GM19467 (cell line): ENCODE results near the gene RTRAF.
A peak's percentile ranks its signal among the peaks of the same experiment; 100 is the strongest.

Source experiments
- ATAC-seq: cut with Tn5 transposase; IDR thresholded peaks from one replicate; pipeline ENCODE4 v1.9.1; 2021; ENCODE audit warnings: mild to moderate bottlenecking, moderate library complexity; ENCODE audit not compliant: unreplicated experiment

RTRAF gene

DNA sequence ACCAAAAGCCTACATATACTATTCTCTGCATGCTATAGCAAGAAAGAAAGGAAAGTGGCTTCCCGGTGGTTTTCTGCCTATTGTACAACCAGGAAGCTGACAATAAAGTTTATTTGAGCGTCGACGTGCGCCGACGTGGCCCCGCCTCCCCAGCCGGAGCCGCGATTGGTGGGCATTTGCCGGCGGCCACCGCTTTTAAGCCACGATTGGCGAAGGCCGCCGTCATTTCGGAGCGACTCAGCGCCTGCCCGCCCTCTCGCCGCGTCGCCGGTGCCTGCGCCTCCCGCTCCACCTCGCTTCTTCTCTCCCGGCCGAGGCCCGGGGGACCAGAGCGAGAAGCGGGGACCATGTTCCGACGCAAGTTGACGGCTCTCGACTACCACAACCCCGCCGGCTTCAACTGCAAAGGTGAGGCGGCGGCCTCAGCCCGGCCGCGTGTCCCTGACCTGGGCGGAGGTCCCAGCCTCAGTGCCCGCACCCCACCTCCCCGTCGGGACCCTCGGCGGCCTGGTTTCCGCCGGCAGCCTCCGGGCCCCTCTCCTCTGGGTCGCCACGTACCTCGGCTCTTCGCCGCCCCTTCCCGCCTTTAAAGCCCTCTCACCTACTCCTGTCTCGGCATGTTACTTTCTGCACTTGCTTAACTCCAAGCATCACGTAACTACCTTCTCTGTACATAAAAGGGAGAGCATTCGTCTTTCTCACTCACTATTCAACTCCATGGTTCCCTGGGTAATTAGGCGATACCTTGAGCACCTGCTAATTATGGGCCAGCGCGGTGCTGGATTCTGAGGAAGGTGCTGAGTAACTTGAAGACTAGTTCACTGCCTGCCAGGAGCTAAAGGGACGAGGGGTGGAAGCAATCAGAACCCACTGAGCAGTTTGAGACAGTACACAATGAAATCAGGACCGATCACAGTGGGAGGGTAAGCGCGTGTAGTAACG is at the start of gene RTRAF:
RTRAF (plus strand) TSS at position 254 of the 942 bp plus-strand sequence; CDS start at position 348, 94 bp downstream.
- ATAC-seq = peak; percentile 91

DNA sequence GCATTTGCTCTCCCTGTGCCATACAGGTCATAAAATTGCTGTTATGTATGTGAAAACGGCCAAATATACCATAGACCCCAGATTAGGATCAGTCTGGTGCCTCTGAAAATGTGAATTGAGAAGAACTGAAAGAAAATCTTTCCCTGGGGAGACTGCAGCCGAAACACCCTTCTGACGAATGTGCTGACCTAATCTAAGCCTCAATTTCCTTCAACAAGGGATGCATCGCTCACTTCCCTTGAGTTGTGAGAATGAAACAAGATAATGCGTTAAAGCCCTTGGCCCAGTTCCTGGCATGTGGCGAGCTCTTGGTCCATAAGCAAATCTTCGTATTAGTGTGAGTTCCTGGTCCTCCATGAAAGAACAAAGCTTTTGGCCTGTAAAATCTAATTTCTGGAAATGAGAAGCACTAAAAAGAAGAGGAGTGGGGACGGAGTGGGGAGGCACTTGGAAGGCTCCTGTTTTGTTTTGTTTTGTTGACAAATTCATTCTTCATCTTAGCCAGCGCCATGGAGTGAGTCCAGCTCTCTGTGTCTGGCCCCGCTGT is 49.5 kb upstream of the RTRAF start:
- ATAC-seq = no peak

DNA sequence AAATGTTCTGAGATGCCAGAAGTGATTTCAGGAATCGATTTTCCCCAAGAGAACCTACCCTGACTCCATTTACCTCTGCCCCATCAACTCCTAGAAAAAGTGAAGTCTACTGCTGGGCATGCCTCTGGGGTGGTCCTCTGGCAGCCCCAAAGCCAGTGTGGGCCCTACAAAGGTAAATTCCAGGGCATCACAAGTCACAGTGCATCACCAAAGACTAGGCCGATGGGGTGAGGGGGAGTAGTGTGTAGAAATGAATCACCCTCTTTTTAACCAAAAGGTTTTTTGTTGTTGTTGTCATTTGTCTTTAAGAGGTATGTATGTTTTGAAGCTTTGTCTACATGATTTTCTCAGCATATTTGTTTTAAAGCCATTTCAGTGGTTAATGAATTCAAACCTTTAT is 46.4 kb upstream of the RTRAF start:
- no peak for ATAC-seq

DNA sequence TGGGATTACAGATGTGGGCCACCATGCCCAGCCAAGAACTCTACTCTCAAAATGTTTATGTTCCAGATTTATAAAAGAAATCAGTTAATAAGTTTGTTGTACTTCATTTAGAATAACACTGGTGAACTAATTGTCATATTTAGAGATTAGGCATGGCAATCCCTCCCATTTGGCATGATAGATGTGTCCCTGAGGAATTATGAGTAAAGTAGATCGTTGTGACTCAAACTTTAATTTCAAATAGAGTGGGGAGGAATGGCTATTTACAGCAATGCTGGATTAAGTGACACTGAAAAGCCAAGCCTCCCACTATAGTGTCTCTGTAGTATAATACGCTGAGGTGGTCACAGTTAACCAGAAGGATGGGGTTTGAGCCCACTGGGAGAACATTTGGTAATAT is 39.3 kb upstream of the RTRAF start:
- ATAC-seq = no peak

DNA sequence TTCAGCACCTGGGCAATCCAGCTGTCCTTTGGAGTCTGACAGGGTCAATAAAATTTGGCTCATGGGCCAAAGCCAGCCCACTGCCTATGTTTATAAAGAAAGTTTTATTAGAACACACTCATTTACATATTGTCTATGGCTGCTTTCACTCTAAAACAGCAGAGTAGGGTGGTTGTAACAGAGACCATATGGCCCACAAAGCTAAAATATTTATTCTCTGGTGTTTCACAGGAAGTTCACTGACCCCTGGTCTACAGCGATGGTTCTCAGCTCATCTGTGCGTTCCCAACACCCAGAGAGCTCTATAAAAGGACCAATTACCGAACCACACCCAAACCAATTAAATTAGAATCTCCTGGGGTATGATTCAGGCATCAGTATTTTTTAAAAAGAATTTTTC is 37.7 kb upstream of the RTRAF start:
- no peak for ATAC-seq

DNA sequence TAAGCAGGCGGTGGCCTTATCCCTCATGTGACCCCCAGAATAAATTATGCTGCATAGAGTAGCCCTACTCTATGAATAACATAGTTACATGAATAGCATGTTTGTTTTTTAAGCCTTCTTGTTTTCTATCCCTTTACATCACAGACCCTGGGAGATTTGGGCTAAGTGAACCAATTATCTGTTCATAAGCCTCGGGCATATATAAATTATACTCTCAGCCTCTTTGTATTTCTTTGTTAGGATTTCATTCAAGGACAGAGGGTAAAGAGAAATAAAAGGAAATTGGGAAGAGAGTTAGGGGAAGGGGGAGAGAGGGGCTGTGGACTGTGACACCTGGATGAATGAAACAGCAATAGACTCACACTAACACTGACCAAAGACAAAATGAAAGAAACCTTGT is 35.3 kb upstream of the RTRAF start:
- no peak for ATAC-seq

DNA sequence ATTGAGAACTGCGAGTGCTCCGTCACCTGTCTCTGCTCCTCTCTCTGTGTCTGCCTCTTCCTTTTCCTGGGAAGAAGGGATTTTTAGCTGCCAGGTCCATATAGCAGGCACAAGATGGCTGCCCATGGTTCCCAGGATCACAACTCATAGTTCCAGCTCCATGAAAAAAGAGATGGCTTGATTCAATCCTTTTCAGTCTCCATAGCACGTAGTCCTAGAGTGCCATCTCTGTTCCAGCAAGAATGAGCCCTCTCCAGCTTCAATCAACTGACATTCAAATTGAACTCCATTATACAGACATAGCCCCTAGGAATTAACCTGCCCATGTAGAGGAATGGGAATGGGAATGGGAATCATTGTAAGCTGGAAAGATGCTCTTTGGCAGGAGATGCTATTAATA is 34.7 kb upstream of the RTRAF start:
- no peak for ATAC-seq

DNA sequence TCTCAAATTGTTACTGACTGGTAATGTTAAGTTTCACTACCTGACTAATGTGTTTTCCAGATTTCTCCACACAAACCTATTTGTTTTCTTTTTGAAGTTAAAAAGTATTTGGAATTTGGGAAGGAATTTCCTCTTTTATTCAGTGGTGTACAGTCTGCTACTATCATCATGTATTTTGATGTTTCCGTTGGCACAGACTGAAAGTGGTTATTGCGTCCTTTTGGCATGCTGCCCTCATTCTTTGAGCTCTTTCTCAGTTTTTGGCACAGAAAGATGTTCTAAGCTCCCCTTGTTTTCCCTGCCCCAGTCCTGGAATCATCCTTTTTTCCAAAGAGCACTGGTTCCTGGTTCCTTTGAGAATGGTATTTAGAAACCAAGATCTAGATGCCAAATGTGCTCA is 31.4 kb upstream of the RTRAF start:
- ATAC-seq = no peak

DNA sequence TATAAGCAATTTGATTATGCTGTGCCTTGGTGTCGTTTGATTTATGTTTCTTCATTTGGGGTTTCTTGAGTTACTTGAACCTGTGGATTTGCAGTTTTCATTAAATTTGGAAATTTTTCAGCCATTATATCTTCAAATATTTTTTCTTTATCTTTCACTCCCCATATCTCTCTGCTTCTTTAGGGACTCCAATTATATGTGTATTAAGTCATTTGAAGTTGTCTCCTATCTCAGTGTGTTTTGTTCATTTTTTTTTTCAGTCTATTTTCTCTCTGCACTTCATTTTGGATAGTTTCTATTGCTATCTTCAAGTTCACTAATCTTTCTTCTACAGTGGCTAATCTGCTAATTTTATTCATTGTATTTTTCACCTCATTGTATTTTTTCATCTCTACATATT is 29.4 kb upstream of the RTRAF start:
- no peak for ATAC-seq

DNA sequence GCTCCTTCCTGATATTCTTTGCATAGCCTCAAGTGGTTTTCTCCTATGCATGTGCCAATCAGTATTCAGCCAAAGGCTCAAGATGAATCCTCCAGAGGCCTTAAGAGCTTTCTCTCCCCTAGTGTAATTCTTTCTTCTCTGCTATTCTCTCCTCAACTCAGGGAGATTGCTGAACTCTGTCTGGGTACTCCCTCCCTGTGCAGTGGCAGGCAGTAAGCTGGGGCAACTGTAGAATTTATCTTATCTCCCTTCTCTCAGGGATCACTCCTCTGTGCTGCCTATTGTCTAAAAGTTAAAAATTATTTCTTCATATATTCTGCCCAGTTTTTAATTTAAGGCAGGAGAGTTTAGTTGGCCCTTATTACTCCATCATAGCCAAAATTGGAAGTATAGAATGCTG is 28.5 kb upstream of the RTRAF start:
- no peak for ATAC-seq

DNA sequence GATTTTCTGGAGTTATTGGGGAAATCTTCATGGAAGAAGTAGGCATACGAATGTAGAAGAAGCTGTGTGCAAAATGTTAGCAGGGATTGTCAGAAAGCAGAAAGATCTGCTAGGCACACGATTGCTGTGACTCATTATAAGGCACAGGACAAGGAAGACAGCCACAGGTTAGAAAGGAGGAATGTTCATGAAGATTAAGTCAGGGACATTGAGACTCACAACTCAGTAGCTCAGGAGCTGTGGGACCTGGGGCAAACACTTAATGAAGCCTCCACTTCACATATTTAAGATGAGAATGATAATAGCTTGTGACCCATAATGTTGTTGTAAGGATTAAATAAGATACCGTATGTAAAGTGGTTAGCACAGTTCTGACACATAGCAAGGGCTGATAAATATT is 26.6 kb upstream of the RTRAF start:
- no peak for ATAC-seq

DNA sequence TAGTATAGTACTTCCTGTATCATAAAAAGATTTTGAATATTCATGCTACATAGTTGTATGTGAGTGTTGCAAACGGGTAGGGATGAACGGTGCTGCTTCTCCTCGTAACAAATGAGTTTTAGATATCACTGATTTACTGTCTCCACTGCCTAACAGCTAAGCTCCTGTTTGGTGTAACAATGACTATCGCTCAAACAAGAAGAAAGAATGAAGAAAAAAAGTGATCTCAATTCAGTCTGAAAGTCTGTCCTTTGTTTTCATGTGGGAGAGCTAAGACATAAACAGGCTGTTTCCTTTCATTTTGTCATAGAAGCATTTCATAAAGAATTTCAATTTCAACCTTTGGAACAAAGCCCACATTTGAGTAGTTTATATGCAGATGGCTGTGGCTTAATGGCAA is 26.1 kb upstream of the RTRAF start:
- no peak for ATAC-seq

DNA sequence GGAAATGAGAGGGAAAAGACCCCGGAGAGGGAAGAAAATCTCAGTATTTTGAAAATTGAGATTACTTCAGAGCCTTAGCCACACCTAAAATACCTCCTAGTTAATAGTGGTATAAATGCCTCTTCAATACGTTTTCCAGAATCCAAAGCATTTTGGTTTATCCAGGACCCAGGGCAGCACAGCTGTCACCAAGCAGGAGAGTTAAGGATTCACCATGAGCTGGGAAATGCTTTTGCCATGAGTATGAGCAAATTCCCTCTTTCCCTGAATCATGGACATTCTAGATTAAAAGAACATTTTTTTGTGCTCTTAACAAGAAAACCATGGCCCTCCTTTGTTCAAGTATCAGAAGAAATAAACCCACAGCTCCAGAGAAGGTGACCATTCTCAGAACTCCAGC is 21.8 kb upstream of the RTRAF start:
- no peak for ATAC-seq

DNA sequence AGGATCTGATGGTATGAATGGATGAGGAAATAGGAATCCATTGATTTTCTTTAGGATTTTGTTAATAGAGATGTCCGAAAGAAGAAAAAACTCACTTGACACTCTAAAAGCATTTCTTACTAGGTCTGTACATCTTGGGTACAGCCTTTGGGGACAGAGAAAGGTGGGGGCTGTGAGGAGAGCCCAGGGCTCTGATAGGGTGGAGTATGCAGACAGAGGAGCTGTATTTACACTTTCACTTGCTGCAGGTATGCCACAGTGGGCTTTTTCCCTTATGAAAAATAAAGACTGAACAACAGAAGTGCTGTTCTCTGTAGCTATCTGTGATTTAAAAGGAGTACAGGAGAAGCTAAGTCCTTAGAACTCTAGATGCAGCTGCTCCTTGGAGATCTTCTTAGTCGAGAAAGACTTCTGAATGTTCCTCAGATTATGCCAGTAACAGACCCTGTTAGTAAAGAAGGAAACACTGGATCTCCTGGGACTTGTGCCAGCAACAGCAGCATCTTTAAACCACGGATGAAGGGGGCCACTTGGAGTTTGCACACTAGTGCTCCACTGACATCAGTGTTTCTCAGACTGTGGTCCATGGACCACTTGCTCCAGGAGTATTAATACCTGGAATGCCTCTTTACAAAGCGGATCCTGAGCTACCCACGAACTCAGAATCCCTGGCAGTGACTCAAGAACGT is 19.4 kb upstream of the RTRAF start:
- no peak for ATAC-seq

DNA sequence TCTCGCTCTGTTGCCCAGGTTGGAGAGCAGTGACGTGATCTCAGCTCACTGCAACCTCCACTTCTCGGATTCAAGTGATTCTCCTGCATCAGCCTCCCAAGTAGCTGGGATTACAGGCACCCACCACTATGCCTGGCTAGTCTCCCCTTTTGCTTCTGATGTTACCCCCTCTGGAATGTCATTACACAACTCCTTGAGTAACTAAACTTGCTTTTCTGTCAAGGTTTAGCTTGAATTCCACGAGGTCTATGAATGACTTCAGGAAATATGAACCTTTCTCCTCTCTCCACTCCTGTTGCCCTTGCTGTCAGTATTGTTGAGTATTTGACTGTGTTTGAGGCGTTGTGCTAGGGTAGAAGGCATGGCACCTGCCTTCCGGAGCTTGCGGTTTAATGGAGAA is 16.8 kb upstream of the RTRAF start:
- ATAC-seq = no peak

DNA sequence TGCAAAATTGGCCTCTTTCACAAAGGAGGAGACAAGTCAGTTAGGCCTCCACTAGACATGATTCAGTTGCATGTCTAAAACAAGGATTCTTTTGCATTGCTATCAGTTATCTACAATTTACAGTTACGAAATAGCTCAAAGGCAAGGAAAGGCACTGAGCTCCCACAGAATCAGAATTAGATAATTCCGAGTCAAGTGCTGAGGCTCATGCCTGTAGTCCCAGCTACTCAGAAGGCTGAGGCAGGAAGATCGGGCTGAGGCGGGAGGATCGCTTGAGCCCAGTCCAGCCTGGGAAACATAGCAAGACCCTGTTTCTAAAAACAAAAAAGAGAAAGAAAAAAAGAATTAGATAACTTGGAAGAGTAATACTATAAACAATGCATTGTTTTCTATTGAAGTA is 12.3 kb upstream of the RTRAF start:
- ATAC-seq = no peak

DNA sequence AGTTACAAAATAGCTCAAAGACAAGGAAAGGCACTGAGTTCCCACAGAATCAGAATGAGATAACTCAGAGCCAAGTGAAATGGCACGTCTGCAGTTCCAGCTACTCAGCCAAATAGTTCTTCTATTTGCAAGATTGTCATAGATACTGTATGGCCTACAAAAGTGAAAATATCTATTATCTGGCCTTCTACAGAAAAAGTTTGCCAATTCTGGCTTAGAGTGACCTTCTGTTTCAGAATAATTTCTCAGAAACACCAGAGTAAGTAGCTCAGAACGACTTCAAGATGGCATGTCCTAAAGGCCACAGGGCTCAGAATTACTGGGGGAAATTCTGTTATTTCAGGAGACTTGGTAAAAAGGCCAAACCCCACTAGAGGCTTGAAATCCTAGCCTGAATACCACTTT is 10.7 kb upstream of the RTRAF start:
- no peak for ATAC-seq

DNA sequence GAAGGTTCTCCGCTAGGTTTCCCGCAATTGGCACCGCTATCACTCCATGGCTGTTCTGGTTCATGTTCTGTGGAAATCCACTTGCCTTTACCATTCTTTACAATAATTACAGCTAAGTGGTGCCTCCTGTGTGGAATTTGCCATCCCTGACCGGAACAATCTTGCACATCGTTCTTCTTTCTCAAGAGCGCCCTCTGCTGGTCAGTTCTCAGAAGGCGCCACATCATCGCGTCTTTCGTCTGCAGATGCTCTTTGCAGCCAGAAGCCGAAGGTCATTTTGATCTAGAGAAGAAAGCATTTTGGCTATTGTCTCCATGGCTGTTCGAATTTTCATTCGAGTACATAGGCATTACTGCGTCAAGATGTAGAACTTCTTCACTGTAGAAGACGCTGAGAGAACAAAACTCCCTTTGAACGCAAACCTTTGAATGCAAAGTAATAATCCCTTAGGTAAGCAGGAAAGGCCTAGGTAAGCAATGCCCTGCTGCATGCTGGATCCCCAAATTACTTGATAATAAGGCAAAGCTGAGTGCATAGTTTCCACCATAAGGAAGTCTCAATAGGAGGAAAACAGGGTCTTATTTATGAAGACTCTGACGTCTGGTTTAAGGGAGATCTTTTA is 10.1 kb upstream of the RTRAF start:
- no peak for ATAC-seq

DNA sequence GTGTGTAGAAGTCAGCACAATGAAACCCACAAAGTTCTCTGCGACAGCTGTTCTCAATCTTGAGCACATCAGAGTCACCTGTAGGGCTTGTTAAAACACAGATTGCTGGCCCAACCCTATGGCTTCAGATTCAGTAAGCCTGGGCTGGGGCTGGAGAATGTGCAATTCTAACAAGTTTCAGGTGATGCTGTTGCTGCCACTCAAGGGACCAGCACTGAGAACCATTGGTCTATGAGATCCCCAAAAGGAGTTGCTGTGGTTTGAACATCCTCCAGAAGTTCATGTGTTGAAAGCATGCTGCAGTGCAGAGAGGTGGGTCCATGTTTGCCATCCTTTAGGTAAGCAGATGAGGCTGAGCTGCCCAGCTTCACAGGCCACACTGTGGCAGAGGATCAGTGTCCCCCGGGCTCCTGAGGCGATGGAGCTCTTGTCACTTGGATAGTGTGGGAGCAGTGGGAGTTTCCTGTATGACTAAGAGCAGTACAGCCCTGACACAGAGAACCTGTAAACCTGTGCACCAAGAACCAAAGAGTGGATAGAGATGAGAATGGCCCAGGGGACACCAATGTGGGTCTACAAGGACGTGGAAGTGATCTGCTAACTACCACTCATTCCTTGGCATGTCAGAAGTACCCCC is 8.0 kb upstream of the RTRAF start:
- ATAC-seq = no peak

DNA sequence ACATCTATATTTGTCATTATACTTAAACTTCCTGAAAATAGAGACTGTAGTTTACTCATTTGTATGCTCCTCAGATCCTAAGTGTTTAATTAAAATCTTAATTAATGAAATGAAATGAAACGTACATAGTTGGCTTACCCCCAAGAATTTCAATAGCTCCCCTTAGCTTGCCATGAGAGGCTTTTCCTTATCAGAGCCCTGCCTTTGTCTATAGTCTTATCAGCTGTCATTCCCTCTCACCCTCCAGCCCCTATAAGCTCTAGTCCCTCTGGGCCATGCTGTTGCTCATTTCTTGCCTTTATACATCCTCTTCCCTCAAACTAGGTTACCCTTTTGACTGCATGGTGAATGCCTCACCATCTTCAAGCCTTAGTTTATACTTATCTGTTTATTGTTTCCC is 1.1 kb upstream of the RTRAF start:
- no peak for ATAC-seq

DNA sequence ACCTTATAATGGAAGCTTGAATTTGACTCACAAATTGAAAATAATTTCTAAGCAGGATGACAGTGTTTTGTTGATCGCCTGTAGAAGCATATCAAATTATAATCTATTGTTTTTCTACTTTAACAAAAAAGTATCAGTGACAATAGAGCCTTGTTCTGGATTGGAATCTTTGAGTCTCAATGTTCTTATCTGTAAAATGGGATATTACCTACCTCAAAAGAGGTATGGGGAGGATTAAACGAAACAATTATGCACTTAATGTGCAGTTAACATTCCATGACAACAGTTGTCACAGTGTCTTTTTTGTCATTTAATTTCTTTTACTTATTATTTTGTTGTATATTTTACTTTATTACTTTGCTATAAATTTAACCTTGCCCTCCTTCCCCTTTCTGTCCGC is 1.1 kb downstream of the RTRAF start:
- ATAC-seq = no peak
